Stimulated activated effector memory CD8-positive, alpha-beta T cell treated with anti-CD3 and anti-CD28 coated beads, Interleukin-12 subunit alpha, Interleukin-12 subunit beta, amount 100 ng/mL, for 72 hours (primary cell): ENCODE results near the gene SCGB3A2.
A peak's percentile ranks its signal among the peaks of the same experiment; 100 is the strongest.

Experiments
- ATAC-seq: fragments of 150-1000 bp; cut with Tn5 transposase; 2 replicates; pipeline ENCODE4 v1.10.0; 2021
- DNase-seq, 2 donors: peaks; one replicate each; pipeline ENCODE4 v3.0.0; 2021 to 2022; ENCODE audit warnings: low spot score in 2 of 2
- H3K27ac Mint-ChIP-seq: one replicate; pipeline ENCODE4 v1.8.0; 2022; ENCODE audit warnings: mild to moderate bottlenecking, mixed read lengths
- H3K36me3 Mint-ChIP-seq: one replicate; pipeline ENCODE4 v1.8.0; 2022; ENCODE audit warnings: mild to moderate bottlenecking, mixed read lengths
- H3K4me1 Mint-ChIP-seq: one replicate; pipeline ENCODE4 v1.8.0; 2022; ENCODE audit warnings: mixed read lengths
- H3K4me3 Mint-ChIP-seq: one replicate; pipeline ENCODE4 v1.8.0; 2022; ENCODE audit warnings: mild to moderate bottlenecking, mixed read lengths
- H3K9me3 Mint-ChIP-seq: one replicate; pipeline ENCODE4 v1.8.0; 2022; ENCODE audit warnings: mixed read lengths

SCGB3A2 gene

DNA sequence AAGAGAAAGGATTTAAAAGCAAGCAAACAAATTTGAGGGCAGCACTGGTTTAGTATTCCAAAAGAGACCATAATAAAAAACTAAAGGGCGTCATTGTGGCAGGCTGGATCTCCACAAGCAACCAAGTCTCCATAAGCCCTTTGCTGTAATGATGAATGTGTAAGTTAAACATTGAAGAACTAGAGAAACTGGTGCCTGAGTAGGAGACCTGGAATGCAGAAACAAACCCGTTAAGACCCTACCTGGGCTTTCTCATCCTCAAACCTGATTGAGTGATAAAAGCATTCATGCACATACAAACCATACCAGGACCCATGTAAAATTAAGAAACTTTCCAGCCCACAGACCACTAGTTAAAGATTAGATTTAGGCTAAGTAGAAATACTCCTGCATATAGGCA lies 1.9 kb upstream of the SCGB3A2 start:
- no peak overlapping the region for H3K4me3 Mint-ChIP-seq
- H3K36me3 Mint-ChIP-seq, result no peaks in the 10 kb centered on the region

GRCh38 chr5:147879784-147880183 lies 1.3 kb downstream of the SCGB3A2 start:
- Mint-ChIP-seq H3K4me3 (no peak overlapping the region), H3K9me3 (no peaks in the 10 kb centered on the region), H3K27ac (no peak overlapping the region), H3K4me1 (no peaks in the 10 kb centered on the region), H3K36me3 (no peaks in the 10 kb centered on the region)
- DNase-seq, result no peak
- ATAC-seq, result no peak

More for the DNA sequence above, 1.9 kb upstream of the SCGB3A2 start:
- no peak overlapping the region for H3K27ac Mint-ChIP-seq
- no peaks in the 10 kb centered on the region for H3K9me3 Mint-ChIP-seq
- no peaks in the 10 kb centered on the region for H3K4me1 Mint-ChIP-seq
- DNase-seq (no peak), ATAC-seq (no peak)

DNA sequence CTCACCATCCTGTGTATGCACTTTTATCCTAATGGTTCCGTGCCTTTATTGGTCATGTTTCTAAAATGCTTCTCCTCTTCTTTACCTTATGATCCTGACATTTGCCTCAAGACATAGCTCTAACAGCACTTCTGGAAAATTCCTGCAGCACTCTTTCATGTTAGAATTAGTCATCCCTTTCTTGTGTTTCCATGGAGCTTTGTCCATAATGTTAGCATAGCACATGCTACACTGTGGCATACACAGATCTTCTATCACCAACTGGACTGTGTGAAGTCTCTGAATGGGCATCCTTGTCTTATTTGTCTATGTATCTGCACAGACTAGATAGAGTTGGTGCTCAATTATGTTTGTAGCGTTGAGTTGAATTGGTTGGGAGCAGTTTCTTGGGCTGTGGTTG lies 2.0 kb downstream of the SCGB3A2 start:
- Mint-ChIP-seq H3K4me1 (no peaks in the 10 kb centered on the region), H3K4me3 (no peak overlapping the region), H3K9me3 (no peaks in the 10 kb centered on the region), H3K27ac (no peak overlapping the region), H3K36me3 (no peaks in the 10 kb centered on the region)
- ATAC-seq (no peak), DNase-seq (no peak)

- Mint-ChIP-seq H3K27ac (no peak overlapping the region), H3K4me3 (no peak overlapping the region), H3K9me3 (no peaks in the 10 kb centered on the region), H3K36me3 (no peaks in the 10 kb centered on the region), H3K4me1 (no peaks in the 10 kb centered on the region)
- ATAC-seq, result no peak
- DNase-seq, result no peak
These were observed 4.2 kb downstream of the SCGB3A2 start for GRCh38 chr5:147882586-147883313.

DNA sequence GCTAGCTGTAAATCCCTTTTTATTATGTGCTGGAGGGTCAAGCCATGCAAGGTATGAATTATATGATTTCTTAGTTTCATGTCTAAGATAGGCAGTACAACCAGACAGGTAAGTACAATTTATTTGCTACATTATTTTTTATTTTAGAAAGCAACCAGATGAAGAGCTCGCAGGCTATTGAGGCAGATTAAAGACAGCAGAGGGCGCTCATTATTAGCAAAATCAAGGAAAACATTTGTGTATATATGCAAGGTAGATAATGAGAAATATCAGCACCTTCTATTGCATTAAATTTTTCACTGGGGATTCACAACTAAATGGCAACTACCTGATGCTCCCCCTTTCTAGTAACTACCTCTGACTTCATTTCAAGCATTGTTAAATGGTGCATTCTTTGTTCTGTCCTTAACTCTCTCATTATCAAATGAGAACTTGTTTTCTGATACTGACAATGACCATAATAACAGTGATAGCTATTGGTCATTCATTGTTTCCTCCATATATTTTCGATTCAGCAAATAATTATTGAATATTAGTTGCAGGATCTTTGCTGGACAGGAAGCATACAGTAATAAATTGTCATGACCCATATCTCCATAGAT lies 8.6 kb downstream of the SCGB3A2 start:
- no peak for ATAC-seq
- no peak for DNase-seq
- Mint-ChIP-seq H3K36me3 (no peaks in the 10 kb centered on the region), H3K9me3 (no peaks in the 10 kb centered on the region), H3K27ac (no peak overlapping the region), H3K4me1 (no peaks in the 10 kb centered on the region), H3K4me3 (no peak overlapping the region)

- DNase-seq, result no peak
- no peaks in the 10 kb centered on the region for H3K4me1 Mint-ChIP-seq
- H3K9me3 Mint-ChIP-seq, result no peaks in the 10 kb centered on the region
- ATAC-seq, result no peak
- H3K4me3 Mint-ChIP-seq, result no peak overlapping the region
- H3K36me3 Mint-ChIP-seq, result no peaks in the 10 kb centered on the region
- H3K27ac Mint-ChIP-seq, result no peak overlapping the region
These were observed 9.4 kb downstream of the SCGB3A2 start for GRCh38 chr5:147887930-147888329.

DNA sequence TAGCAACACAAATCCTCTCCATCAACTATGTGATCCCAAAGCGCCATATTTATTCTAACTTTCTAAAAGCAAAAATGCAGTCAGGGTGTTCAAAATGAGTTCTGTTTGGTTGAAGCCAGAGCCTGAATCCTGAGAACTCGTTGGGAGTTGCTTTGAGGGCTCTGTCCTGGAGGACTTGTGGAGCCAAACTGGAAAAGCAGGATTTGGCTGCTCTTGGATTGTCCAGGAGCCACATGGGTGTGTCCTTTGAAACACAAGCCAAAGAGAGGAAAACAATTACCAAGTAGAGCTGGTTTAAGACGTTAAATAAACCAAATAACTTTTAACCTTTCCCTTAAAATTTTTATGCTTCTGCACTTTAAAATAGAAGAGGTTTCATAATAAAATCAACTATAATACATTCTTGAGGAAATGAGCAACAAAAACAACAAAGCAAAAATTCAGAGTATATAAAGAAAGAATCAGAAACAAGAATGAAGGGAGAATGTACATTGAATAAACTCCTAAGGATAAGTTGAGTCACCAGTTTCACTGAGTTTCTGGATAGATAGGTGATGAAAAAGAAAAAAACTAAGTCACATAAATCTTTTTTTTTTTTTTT lies 14.3 kb downstream of the SCGB3A2 start:
- ATAC-seq, result no peak
- H3K27ac Mint-ChIP-seq, result no peak overlapping the region

DNA sequence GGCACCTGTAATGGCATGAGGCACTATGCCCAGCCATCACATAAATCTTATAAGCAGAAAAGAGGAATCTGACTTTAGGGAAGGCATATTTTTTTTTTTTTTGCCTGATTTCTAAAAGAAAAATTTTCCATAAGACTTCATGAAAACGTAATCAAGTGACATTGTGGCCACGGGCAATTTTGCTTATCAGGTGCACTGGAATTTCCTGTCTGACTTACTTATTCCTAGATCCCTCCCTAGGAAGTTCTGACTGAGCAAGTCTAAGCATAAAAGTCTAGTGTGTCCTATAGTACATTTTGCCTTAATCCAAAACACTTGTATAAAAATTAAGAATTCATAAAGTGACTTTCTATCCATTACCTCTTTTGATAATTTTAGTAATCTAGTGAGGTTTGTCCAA lies 15.3 kb downstream of the SCGB3A2 start:
- no peak for DNase-seq

More for the DNA sequence above, 14.3 kb downstream of the SCGB3A2 start:
- no peaks in the 10 kb centered on the region for H3K4me1 Mint-ChIP-seq
- H3K9me3 Mint-ChIP-seq, result no peaks in the 10 kb centered on the region
- no peak for DNase-seq
- no peak overlapping the region for H3K4me3 Mint-ChIP-seq
- H3K36me3 Mint-ChIP-seq, result no peaks in the 10 kb centered on the region

GRCh38 chr5:147895864-147896263 lies 17.4 kb downstream of the SCGB3A2 start:
- H3K9me3 Mint-ChIP-seq, result no peaks in the 10 kb centered on the region

More for the DNA sequence above, 15.3 kb downstream of the SCGB3A2 start:
- ATAC-seq, result no peak
- Mint-ChIP-seq H3K4me1 (no peaks in the 10 kb centered on the region), H3K4me3 (no peak overlapping the region), H3K36me3 (no peaks in the 10 kb centered on the region), H3K27ac (no peak overlapping the region), H3K9me3 (no peaks in the 10 kb centered on the region)

GRCh38 chr5:147898875-147899401 lies 20.4 kb downstream of the SCGB3A2 start:
- H3K9me3 Mint-ChIP-seq, result no peaks in the 10 kb centered on the region
- H3K27ac Mint-ChIP-seq, result no peak overlapping the region
- DNase-seq (no peak), ATAC-seq (no peak)
- H3K4me3 Mint-ChIP-seq, result no peak overlapping the region
- H3K36me3 Mint-ChIP-seq, result no peaks in the 10 kb centered on the region
- H3K4me1 Mint-ChIP-seq, result no peaks in the 10 kb centered on the region

More at GRCh38 chr5:147895864-147896263, 17.4 kb downstream of the SCGB3A2 start:
- no peaks in the 10 kb centered on the region for H3K36me3 Mint-ChIP-seq
- H3K4me1 Mint-ChIP-seq, result no peaks in the 10 kb centered on the region
- DNase-seq (no peak), ATAC-seq (no peak)
- no peak overlapping the region for H3K27ac Mint-ChIP-seq
- H3K4me3 Mint-ChIP-seq, result no peak overlapping the region

- no peak for ATAC-seq
- Mint-ChIP-seq H3K4me1 (no peaks in the 10 kb centered on the region), H3K9me3 (no peaks in the 10 kb centered on the region), H3K36me3 (no peaks in the 10 kb centered on the region), H3K27ac (no peak overlapping the region), H3K4me3 (no peak overlapping the region)
- DNase-seq, result no peak
These were observed 23.1 kb downstream of the SCGB3A2 start for GRCh38 chr5:147901599-147902039.

DNA sequence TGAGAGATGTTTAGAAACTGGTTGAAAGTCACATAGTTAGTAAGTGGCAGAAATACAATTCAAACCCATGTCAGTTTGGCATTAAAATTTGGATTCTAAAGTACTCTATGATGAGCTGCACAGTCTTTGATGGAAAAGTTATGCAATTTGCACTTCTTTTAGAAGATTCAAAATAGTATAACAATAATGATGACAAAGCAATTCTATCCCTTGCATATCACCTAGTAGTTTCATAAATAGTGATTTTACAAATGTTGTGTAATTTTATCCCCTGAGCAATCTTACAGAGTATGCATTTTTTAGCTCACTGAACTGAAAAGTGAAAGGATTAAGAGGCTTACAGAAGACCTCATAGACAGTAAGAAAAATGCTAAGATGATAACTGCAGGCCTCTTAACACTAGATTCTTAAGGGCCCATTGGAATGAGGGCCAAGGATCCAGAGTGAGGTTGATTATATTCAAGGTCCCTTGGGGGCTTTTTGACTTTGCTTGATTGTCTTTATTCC lies 24.2 kb downstream of the SCGB3A2 start:
- Mint-ChIP-seq H3K9me3 (no peaks in the 10 kb centered on the region), H3K4me3 (no peak overlapping the region), H3K4me1 (no peaks in the 10 kb centered on the region), H3K36me3 (no peaks in the 10 kb centered on the region), H3K27ac (no peak overlapping the region)
- DNase-seq, result no peak
- no peak for ATAC-seq

- ATAC-seq (peak; percentile 62), DNase-seq (no peak)
- no peaks in the 10 kb centered on the region for H3K9me3 Mint-ChIP-seq
- H3K4me3 Mint-ChIP-seq, result no peak overlapping the region
- no peaks in the 10 kb centered on the region for H3K4me1 Mint-ChIP-seq
- H3K36me3 Mint-ChIP-seq, result no peaks in the 10 kb centered on the region
- no peak overlapping the region for H3K27ac Mint-ChIP-seq
These were observed 25.6 kb downstream of the SCGB3A2 start for GRCh38 chr5:147904110-147904509.

DNA sequence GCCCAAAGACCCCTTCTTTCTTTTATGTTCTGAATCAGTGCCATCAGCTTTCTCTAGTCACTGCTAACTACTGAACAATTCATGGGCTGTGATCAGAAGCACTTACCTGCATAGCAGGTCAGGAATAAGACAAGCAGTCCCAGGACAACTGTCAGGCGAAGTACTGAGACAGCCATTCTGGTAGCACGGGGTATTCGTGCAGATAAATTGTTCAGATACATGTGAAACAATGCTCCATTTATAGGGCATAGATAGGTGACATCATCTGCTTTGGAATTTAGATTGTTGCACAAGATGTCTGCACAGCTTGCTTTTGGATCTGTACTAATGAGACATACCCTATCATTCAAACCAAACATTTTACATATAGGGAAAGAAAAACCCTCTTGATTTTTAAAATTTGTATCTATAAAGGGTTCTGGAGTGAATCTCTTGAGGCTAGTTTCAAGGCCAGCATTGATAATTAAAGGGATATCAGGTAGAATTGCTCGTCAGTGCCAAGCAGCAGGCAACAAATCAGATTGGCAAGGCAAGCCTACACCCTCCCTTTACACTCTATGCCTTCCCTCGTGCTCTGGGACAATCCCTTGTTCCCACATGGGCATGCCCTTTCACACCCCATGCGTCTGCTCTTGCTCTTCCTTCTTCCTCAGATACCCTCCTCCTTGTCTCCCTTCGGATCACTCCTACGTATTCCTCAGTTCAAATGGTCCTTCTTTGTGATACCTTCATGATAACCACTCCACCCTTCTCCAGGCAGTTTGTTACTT lies 28.0 kb downstream of the SCGB3A2 start, which contains the start of gene C5orf46:
Gene C5orf46, minus strand, starts transcription at position 213 of the 770 bp plus-strand sequence. Its CDS starts 37 bp downstream, at position 176.
- Mint-ChIP-seq H3K4me1 (no peaks in the 10 kb centered on the region), H3K27ac (no peak within 1 kb of the TSS), H3K36me3 (no peaks in the 10 kb centered on the region), H3K4me3 (no peak within 1 kb of the TSS), H3K9me3 (no peaks in the 10 kb centered on the region)
- ATAC-seq (peak; percentile 21), DNase-seq (no peak)

DNA sequence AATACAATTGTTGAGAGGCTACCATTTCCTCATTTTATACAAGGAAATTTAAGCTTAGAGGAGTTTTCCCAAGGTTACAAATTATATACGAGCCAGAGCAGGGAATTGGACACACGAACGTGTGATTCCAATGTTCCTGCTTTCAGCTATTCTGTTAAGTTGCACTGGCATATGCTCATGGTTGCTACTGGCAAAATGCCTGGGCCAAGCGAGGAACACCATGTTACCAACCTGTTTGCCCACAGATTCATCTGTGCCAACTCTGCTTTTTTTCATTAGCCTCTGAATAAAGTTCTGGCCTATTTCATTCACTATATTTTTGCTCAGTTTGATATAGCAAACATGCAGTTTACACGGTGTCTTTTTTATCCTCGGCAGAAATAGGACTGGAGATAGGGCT lies 32.9 kb downstream of the SCGB3A2 start:
- H3K9me3 Mint-ChIP-seq, result no peaks in the 10 kb centered on the region
- no peak for ATAC-seq

More for the DNA sequence above, 32.9 kb downstream of the SCGB3A2 start:
- Mint-ChIP-seq H3K36me3 (no peaks in the 10 kb centered on the region), H3K4me1 (no peaks in the 10 kb centered on the region), H3K27ac (no peak overlapping the region), H3K4me3 (no peak overlapping the region)
- no peak for DNase-seq
